ENCODE measurements around the gene NEB.

The NEB gene

GRCh38 chr2:151695778-151696177, 38.5 kb downstream of the NEB start:
- no peak overlapping the region for H3K9ac ChIP-seq (ENCODE audit: low read length)
- H3K4me3 ChIP-seq (ENCODE audit: low read depth, low read length), result no peak overlapping the region
- H3K36me3 ChIP-seq (ENCODE audit: control insufficient read depth, insufficient read depth, low read length), result no peaks in the 10 kb centered on the region
- no peaks in the 10 kb centered on the region for H3K9me3 ChIP-seq (ENCODE audit: control insufficient read depth, insufficient read depth, low read depth, low read length)
- H3K4me1 ChIP-seq (ENCODE audit: control insufficient read depth, insufficient read depth, low read length), result no peaks in the 10 kb centered on the region
- no peaks in the 10 kb centered on the region for H3K27me3 ChIP-seq (ENCODE audit: control insufficient read depth, insufficient read depth, low read length)
- no peak overlapping the region for H3K27ac ChIP-seq (ENCODE audit: low read depth, low read length)

- Histone ChIP-seq H3K9ac (ENCODE audit: low read length) (no peak overlapping the region), H3K9me3 (ENCODE audit: control insufficient read depth, insufficient read depth, low read depth, low read length) (no peaks in the 10 kb centered on the region), H3K27ac (ENCODE audit: low read depth, low read length) (no peak overlapping the region), H3K4me1 (ENCODE audit: control insufficient read depth, insufficient read depth, low read length) (no peaks in the 10 kb centered on the region), H3K4me3 (ENCODE audit: low read depth, low read length) (no peak overlapping the region), H3K27me3 (ENCODE audit: control insufficient read depth, insufficient read depth, low read length) (no peaks in the 10 kb centered on the region), H3K36me3 (ENCODE audit: control insufficient read depth, insufficient read depth, low read length) (no peaks in the 10 kb centered on the region)
Measured at GRCh38 chr2:151691631-151692030, 42.6 kb downstream of the NEB start.

DNA sequence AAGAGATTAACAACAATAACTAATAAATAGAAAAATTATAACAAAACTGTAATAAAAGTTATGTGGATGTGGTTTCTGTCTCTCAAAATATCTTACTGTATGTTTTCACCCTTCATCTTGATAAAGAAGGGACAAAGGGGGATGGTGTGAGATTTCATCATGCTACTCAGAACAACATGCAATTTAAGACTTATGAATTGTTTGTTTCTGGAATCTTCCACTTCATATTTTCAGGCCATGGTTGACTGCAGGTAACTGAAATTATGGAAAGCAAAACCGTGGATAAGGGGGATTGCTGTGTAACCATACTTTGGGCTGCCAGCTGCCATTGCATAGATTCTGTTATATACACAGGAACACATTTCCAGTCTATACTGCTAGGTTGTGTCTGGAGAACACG, 45.6 kb downstream of the NEB start:
- H3K9ac ChIP-seq (ENCODE audit: low read length), result no peak overlapping the region
- H3K9me3 ChIP-seq (ENCODE audit: control insufficient read depth, insufficient read depth, low read depth, low read length), result no peaks in the 10 kb centered on the region
- H3K27me3 ChIP-seq (ENCODE audit: control insufficient read depth, insufficient read depth, low read length), result no peaks in the 10 kb centered on the region
- no peak overlapping the region for H3K27ac ChIP-seq (ENCODE audit: low read depth, low read length)
- H3K36me3 ChIP-seq (ENCODE audit: control insufficient read depth, insufficient read depth, low read length), result no peaks in the 10 kb centered on the region
- no peaks in the 10 kb centered on the region for H3K4me1 ChIP-seq (ENCODE audit: control insufficient read depth, insufficient read depth, low read length)
- no peak overlapping the region for H3K4me3 ChIP-seq (ENCODE audit: low read depth, low read length)

DNA sequence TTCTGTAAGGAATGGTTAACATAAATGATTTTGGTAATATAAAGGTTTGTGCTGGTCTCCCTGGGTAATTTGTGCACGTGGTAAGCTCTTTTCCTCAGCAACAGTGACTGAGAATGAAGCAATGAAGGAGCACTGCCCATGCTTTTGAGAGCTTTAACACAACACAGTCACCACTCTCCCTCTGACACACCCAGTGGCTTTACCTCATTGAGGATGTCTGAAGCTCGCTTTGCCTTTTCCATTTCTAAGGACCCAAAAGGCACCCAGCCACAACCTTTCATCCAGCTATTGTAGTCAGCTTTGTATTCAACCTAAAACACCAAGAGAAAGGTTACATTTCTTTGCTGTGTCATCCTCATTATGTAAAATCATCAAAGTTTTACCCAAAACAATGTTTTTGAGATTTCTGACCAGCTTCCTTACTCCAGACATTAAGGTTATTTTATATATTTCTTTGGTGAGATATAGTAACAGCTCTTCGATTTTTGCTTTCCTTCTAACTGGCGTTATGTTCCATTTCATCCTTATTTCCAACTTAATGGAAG, 51.7 kb downstream of the NEB start:
- no peaks in the 10 kb centered on the region for H3K27me3 ChIP-seq (ENCODE audit: control insufficient read depth, insufficient read depth, low read length)
- H3K9ac ChIP-seq (ENCODE audit: low read length), result no peak overlapping the region
- H3K9me3 ChIP-seq (ENCODE audit: control insufficient read depth, insufficient read depth, low read depth, low read length), result no peaks in the 10 kb centered on the region
- no peaks in the 10 kb centered on the region; the same call in 1 of the 2 replicates for H3K4me1 ChIP-seq (ENCODE audit: control insufficient read depth, insufficient read depth, low read length)
- H3K27ac ChIP-seq (ENCODE audit: low read depth, low read length), result no peak overlapping the region
- no peaks in the 10 kb centered on the region for H3K36me3 ChIP-seq (ENCODE audit: control insufficient read depth, insufficient read depth, low read length)
- H3K4me3 ChIP-seq (ENCODE audit: low read depth, low read length), result no peak overlapping the region

GRCh38 chr2:151681051-151681450, 53.2 kb downstream of the NEB start:
- Histone ChIP-seq H3K9ac (ENCODE audit: low read length) (no peak overlapping the region), H3K27ac (ENCODE audit: low read depth, low read length) (no peak overlapping the region), H3K9me3 (ENCODE audit: control insufficient read depth, insufficient read depth, low read depth, low read length) (no peaks in the 10 kb centered on the region), H3K36me3 (ENCODE audit: control insufficient read depth, insufficient read depth, low read length) (no peaks in the 10 kb centered on the region), H3K4me3 (ENCODE audit: low read depth, low read length) (no peak overlapping the region), H3K4me1 (ENCODE audit: control insufficient read depth, insufficient read depth, low read length) (no peaks in the 10 kb centered on the region; the same call in 1 of the 2 replicates), H3K27me3 (ENCODE audit: control insufficient read depth, insufficient read depth, low read length) (no peaks in the 10 kb centered on the region)

- H3K9me3 ChIP-seq (ENCODE audit: control insufficient read depth, insufficient read depth, low read depth, low read length), result no peaks in the 10 kb centered on the region
- no peaks in the 10 kb centered on the region; the same call in 1 of the 2 replicates for H3K4me1 ChIP-seq (ENCODE audit: control insufficient read depth, insufficient read depth, low read length)
- H3K9ac ChIP-seq (ENCODE audit: low read length), result no peak overlapping the region
- no peak overlapping the region for H3K4me3 ChIP-seq (ENCODE audit: low read depth, low read length)
- H3K27me3 ChIP-seq (ENCODE audit: control insufficient read depth, insufficient read depth, low read length), result no peaks in the 10 kb centered on the region
- no peaks in the 10 kb centered on the region for H3K36me3 ChIP-seq (ENCODE audit: control insufficient read depth, insufficient read depth, low read length)
- no peak overlapping the region for H3K27ac ChIP-seq (ENCODE audit: low read depth, low read length)
Measured at GRCh38 chr2:151679994-151680393, 54.3 kb downstream of the NEB start.

GRCh38 chr2:151678849-151679248, 55.4 kb downstream of the NEB start:
- no peaks in the 10 kb centered on the region; the same call in 1 of the 2 replicates for H3K4me1 ChIP-seq (ENCODE audit: control insufficient read depth, insufficient read depth, low read length)
- no peak overlapping the region for H3K4me3 ChIP-seq (ENCODE audit: low read depth, low read length)
- H3K9ac ChIP-seq (ENCODE audit: low read length), result no peak overlapping the region
- H3K36me3 ChIP-seq (ENCODE audit: control insufficient read depth, insufficient read depth, low read length), result no peaks in the 10 kb centered on the region
- no peaks in the 10 kb centered on the region for H3K27me3 ChIP-seq (ENCODE audit: control insufficient read depth, insufficient read depth, low read length)
- no peak overlapping the region for H3K27ac ChIP-seq (ENCODE audit: low read depth, low read length)
- no peaks in the 10 kb centered on the region for H3K9me3 ChIP-seq (ENCODE audit: control insufficient read depth, insufficient read depth, low read depth, low read length)

GRCh38 chr2:151673016-151673415, 61.3 kb downstream of the NEB start:
- Histone ChIP-seq H3K4me1 (ENCODE audit: control insufficient read depth, insufficient read depth, low read length) (peaks cover 21% of the 10 kb centered on the region), H3K36me3 (ENCODE audit: control insufficient read depth, insufficient read depth, low read length) (no peaks in the 10 kb centered on the region), H3K27ac (ENCODE audit: low read depth, low read length) (no peak overlapping the region), H3K9me3 (ENCODE audit: control insufficient read depth, insufficient read depth, low read depth, low read length) (no peaks in the 10 kb centered on the region), H3K4me3 (ENCODE audit: low read depth, low read length) (no peak overlapping the region), H3K9ac (ENCODE audit: low read length) (no peak overlapping the region), H3K27me3 (ENCODE audit: control insufficient read depth, insufficient read depth, low read length) (no peaks in the 10 kb centered on the region)

DNA sequence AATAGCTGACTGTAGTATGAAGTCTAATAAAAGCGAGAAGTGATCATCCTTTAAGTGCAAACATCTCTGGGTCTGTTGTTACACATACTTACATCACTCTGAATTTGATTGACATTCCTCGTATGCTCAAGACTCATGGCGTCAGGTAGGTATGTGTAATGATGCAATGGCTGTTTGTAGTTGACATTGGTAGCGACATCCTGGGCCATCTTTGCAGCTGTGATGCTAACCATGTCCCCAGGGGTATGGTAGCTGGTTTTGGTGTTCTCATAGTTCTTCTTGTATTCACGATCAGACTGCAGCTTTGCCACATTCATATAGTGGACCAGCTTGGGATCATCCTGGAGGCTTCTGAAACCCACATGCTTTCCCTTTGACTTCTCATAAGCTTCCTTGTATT, 62.0 kb downstream of the NEB start:
- Histone ChIP-seq H3K4me3 (ENCODE audit: low read depth, low read length) (no peak overlapping the region), H3K27me3 (ENCODE audit: control insufficient read depth, insufficient read depth, low read length) (no peaks in the 10 kb centered on the region), H3K4me1 (ENCODE audit: control insufficient read depth, insufficient read depth, low read length) (peaks cover 21% of the 10 kb centered on the region), H3K27ac (ENCODE audit: low read depth, low read length) (no peak overlapping the region), H3K9ac (ENCODE audit: low read length) (no peak overlapping the region), H3K9me3 (ENCODE audit: control insufficient read depth, insufficient read depth, low read depth, low read length) (no peaks in the 10 kb centered on the region), H3K36me3 (ENCODE audit: control insufficient read depth, insufficient read depth, low read length) (no peaks in the 10 kb centered on the region)

DNA sequence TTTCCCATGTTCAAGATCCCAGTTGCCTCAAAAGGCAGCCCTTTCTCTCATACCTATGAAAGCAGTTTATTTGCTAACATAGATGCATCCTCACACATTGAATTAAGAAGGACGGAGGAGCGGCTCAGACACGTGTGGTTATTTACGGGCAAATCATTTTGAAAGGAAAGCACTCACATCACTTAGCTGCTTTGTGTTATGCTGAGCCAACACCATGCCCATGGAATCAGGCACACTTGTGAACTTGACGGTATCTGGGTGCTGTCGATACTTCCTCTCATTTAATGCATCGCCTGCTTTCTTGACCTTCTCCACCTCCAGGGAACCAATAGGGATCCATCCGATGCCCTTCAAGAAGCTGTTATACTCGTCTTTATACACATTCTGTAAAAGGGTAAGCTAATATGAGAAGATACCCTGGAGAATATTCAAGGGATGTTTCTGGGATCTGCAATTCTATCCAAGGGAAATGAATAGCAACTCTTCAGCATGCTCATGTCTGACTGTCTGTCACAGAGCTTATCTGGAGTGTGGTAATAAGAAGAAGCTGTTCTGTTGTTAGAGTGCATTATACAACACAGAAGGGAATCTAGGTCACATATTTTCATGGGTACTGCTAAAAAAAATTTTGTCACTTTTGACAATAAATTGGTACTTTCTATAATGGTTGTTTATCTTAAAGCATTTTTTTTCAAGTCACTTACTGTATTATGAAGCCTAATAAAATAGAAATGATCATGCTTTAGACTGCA, 63.3 kb downstream of the NEB start:
- no peak overlapping the region for H3K9ac ChIP-seq (ENCODE audit: low read length)
- H3K27me3 ChIP-seq (ENCODE audit: control insufficient read depth, insufficient read depth, low read length), result no peaks in the 10 kb centered on the region
- H3K4me3 ChIP-seq (ENCODE audit: low read depth, low read length), result no peak overlapping the region
- no peak overlapping the region for H3K27ac ChIP-seq (ENCODE audit: low read depth, low read length)
- no peaks in the 10 kb centered on the region for H3K36me3 ChIP-seq (ENCODE audit: control insufficient read depth, insufficient read depth, low read length)
- H3K9me3 ChIP-seq (ENCODE audit: control insufficient read depth, insufficient read depth, low read depth, low read length), result no peaks in the 10 kb centered on the region
- peaks cover 21% of the 10 kb centered on the region for H3K4me1 ChIP-seq (ENCODE audit: control insufficient read depth, insufficient read depth, low read length)

DNA sequence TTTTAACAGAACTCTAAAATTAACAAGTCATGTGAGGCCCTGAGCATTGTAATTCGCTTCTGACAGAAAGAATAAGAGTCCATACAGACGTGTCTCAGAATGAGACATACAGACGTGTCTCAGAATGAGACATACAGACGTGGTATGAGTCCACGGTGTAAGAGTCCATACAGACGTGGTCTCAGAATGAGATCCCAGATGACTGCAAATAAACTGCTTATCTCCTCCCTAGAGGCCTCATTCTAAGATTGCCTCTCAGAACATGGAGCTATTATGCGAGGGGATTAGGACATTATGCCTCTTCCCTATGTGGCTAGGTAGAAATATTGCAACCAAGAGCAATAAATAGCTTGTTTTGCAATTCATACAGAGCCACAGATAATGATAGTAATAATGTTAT, 63.9 kb downstream of the NEB start:
- no peak overlapping the region for H3K9ac ChIP-seq (ENCODE audit: low read length)
- H3K36me3 ChIP-seq (ENCODE audit: control insufficient read depth, insufficient read depth, low read length), result no peaks in the 10 kb centered on the region
- H3K4me3 ChIP-seq (ENCODE audit: low read depth, low read length), result no peak overlapping the region
- H3K9me3 ChIP-seq (ENCODE audit: control insufficient read depth, insufficient read depth, low read depth, low read length), result no peaks in the 10 kb centered on the region
- H3K27me3 ChIP-seq (ENCODE audit: control insufficient read depth, insufficient read depth, low read length), result no peaks in the 10 kb centered on the region
- no peak overlapping the region for H3K27ac ChIP-seq (ENCODE audit: low read depth, low read length)
- peaks cover 21% of the 10 kb centered on the region for H3K4me1 ChIP-seq (ENCODE audit: control insufficient read depth, insufficient read depth, low read length)
